Progenitor cell of endocrine pancreas (in vitro differentiated cells): ENCODE measurements around the gene RBM25. TPM values are rescaled to one million over a fixed set of nuclear protein-coding genes. Genes with fewer than 3 reads are reported as not detected.
A peak's percentile ranks its signal among the peaks of the same experiment; 100 is the strongest.

Source experiments
- DNase-seq: peaks from one replicate; pipeline ENCODE4 v3.0.0; 2021; ENCODE audit warnings: low spot score; ENCODE audit not compliant: unreplicated experiment
- H3K27ac Mint-ChIP-seq: 2 replicates; pipeline ENCODE4 v1.8.0; 2021; ENCODE audit warnings: mild to moderate bottlenecking, moderate library complexity, mixed read lengths
- H3K27me3 Mint-ChIP-seq: 2 replicates; pipeline ENCODE4 v1.8.0; 2021; ENCODE audit warnings: mixed read lengths
- H3K36me3 Mint-ChIP-seq: 2 replicates; pipeline ENCODE4 v1.8.0; 2022; ENCODE audit warnings: mixed read lengths; ENCODE audit not compliant: insufficient read depth
- H3K4me1 Mint-ChIP-seq: 2 replicates; pipeline ENCODE4 v1.8.0; 2021; ENCODE audit warnings: low read depth, mixed read lengths
- H3K4me3 Mint-ChIP-seq: 2 replicates; pipeline ENCODE4 v1.8.0; 2021; ENCODE audit warnings: low read depth, mild to moderate bottlenecking, moderate library complexity, mixed read lengths
- H3K9me3 Mint-ChIP-seq: 2 replicates; pipeline ENCODE4 v1.8.0; 2021; ENCODE audit warnings: low read depth, mixed read lengths
- total RNA-seq: library from RNA; stranded (reverse); gene quantifications from 2 replicates; pipeline ENCODE4 v1.2.1, GENCODE V29; 2021
- TF ChIP-seq, protein P1 (sequence below): fragments of 200-600 bp; sonication (generic); IDR thresholded peaks from one replicate; pipeline ENCODE4 v1.5.0; 2021; ENCODE audit warnings: antibody characterized with exemption, mild to moderate bottlenecking; ENCODE audit not compliant: unreplicated experiment

Gene RBM25
- total RNA-seq, 1 donor from 2014 or later, result 133 TPM

DNA sequence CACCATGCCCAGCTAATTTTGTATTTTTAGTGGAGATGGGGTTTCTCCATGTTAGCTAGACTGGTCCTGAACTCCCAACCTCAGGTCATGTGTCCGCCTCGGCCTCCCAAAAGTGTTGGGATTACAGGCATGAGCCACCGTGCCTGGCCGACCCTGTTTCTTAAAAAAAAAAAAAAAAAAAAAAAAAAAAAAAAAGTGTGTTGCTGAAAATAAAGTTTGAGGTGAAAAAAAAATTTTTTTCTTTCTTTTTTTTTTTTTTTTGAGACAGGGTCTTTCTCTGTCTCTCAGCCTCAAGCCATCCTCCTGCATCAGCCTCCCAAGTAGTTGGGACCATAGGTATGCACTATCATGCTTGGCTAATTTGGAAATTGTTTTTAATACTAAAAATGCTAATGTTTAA is 11.3 kb downstream of the RBM25 start:
- no peaks in the 10 kb centered on the region for H3K27me3 Mint-ChIP-seq
- peaks cover 16% of the 10 kb centered on the region for H3K36me3 Mint-ChIP-seq
- no peaks in the 10 kb centered on the region for H3K4me1 Mint-ChIP-seq
- DNase-seq, result no peak
- TF ChIP-seq, protein P1, sequence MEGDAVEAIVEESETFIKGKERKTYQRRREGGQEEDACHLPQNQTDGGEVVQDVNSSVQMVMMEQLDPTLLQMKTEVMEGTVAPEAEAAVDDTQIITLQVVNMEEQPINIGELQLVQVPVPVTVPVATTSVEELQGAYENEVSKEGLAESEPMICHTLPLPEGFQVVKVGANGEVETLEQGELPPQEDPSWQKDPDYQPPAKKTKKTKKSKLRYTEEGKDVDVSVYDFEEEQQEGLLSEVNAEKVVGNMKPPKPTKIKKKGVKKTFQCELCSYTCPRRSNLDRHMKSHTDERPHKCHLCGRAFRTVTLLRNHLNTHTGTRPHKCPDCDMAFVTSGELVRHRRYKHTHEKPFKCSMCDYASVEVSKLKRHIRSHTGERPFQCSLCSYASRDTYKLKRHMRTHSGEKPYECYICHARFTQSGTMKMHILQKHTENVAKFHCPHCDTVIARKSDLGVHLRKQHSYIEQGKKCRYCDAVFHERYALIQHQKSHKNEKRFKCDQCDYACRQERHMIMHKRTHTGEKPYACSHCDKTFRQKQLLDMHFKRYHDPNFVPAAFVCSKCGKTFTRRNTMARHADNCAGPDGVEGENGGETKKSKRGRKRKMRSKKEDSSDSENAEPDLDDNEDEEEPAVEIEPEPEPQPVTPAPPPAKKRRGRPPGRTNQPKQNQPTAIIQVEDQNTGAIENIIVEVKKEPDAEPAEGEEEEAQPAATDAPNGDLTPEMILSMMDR, result no peak
- H3K4me3 Mint-ChIP-seq, result no peak overlapping the region
- H3K9me3 Mint-ChIP-seq, result no peaks in the 10 kb centered on the region
- H3K27ac Mint-ChIP-seq, result no peak overlapping the region

- no peak overlapping the region for H3K4me3 Mint-ChIP-seq
- TF ChIP-seq, protein P1, result no peak
These were observed 32.7 kb downstream of the RBM25 start for GRCh38 chr14:73091044-73091443.

GRCh38 chr14:73097421-73097820 is 39.1 kb downstream of the RBM25 start:
- Mint-ChIP-seq H3K36me3 (peaks cover 34% of the 10 kb centered on the region), H3K9me3 (no peaks in the 10 kb centered on the region), H3K27me3 (no peaks in the 10 kb centered on the region), H3K4me1 (no peaks in the 10 kb centered on the region), H3K4me3 (no peak overlapping the region), H3K27ac (peak overlapping the region; percentile 41)
- TF ChIP-seq, protein P1, result no peak
- no peak for DNase-seq

More at GRCh38 chr14:73091044-73091443, 32.7 kb downstream of the RBM25 start:
- peaks cover 34% of the 10 kb centered on the region for H3K36me3 Mint-ChIP-seq
- H3K27ac Mint-ChIP-seq, result no peak overlapping the region
- H3K9me3 Mint-ChIP-seq, result no peaks in the 10 kb centered on the region
- H3K4me1 Mint-ChIP-seq, result no peaks in the 10 kb centered on the region
- no peak for DNase-seq
- no peaks in the 10 kb centered on the region for H3K27me3 Mint-ChIP-seq

DNA sequence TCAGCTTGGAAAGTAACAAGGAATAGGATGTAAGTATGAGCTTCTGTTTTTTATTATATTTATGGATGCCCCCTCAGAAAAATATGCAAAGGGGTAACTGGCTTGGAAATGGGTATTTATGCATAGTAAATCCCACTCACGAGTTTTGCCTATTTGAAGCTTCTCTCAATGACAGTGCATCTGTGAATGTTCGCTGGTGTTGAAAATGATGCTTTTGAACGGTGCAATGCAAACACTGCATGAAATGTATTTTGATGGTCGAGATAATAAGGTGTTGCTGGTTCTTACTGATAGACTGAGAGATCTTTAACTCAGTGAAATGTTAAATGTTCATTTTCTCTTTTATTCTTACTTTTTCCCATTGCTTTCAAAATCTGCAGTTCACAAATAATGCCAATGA is 42.0 kb downstream of the RBM25 start:
- no peak overlapping the region for H3K27ac Mint-ChIP-seq
- H3K4me3 Mint-ChIP-seq, result no peak overlapping the region
- H3K4me1 Mint-ChIP-seq, result no peaks in the 10 kb centered on the region
- H3K36me3 Mint-ChIP-seq, result peaks cover 40% of the 10 kb centered on the region
- no peak for DNase-seq
- no peaks in the 10 kb centered on the region for H3K9me3 Mint-ChIP-seq
- TF ChIP-seq, protein P1, result no peak
- no peaks in the 10 kb centered on the region for H3K27me3 Mint-ChIP-seq

- Mint-ChIP-seq H3K27ac (peak overlapping the region; percentile 6), H3K9me3 (no peaks in the 10 kb centered on the region), H3K4me1 (no peaks in the 10 kb centered on the region), H3K27me3 (no peaks in the 10 kb centered on the region), H3K36me3 (peaks cover 44% of the 10 kb centered on the region), H3K4me3 (no peak overlapping the region)
- DNase-seq, result no peak
- TF ChIP-seq, protein P1, result no peak
These were observed 44.6 kb downstream of the RBM25 start for GRCh38 chr14:73102806-73103497.
